Posterior cingulate gyrus (tissue), 11 donors: ENCODE measurements around the gene SAMD14.

ENCODE experiments used
- DNase-seq, 10 donors: peaks; one replicate each; pipeline versions ENCODE4 v3.0.0 to v3.0.0-alpha.2; 2020 to 2021; ENCODE audit warnings: mixed read lengths in 3 of 10
- intact Hi-C: fragments of 100-400 bp; cut with DNase I; formaldehyde crosslinking; loops from one replicate; pipeline ENCODE4 v1.15.1; 2023

The SAMD14 gene

GRCh38 chr17:50129728-50130558 lies at the start of gene SAMD14:
Gene SAMD14 (minus strand): TSS chr17:50130160. CDS start chr17:50124959, 5,201 bp downstream.
- DNase-seq, result peak in 3 of 10 donors; percentile 88 to 93 (median 90)
- intact Hi-C loops, result loop anchor here (10.0 kb wide), 1 partner anchor 165 kb away; no protein-coding TSS in a partner anchor

DNA sequence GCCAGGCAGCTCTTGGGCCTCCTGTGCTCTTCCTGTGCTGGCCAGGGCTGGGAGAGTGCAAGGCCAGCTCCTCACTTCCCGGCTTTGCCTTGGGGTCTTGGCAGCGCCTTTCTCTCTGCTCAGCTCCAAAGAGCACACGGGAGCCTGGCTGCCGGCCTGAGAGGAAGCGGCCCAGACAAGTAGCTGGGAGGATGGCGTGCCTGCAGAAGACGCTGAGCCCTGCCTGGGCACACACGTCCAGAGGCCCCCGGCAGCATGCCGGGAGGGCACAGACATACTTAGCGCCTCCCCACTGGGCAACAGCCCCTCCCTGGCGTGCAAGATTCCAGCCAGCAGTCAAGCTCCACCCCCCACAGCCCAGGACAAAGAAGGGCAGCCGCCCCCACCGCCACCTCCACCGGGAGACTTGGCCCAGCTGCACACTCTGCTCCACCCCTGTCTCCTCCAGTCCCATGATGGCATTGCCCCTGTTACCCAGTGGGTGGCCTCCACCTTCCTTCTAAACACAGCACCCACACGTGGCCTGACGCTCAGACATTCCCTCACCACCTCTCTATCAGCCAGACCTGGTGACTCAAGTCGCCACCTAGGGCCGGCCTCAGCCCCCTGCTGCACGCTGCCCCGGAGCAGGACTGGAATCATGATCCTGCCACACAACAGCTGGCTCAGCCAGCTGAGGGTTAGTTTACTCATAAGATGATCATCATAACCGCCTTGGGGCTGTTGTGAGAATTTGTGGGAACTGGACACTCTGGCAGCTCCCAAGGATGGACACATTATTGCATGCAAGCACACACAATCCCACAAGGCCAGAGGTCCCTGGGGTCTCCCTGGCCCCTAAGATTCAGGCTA lies 48.2 kb upstream of the SAMD14 start:
- peak in 5 of 10 donors; percentile 20 to 85 (median 73) for DNase-seq
- intact Hi-C loops, result no loop called here

- intact Hi-C loops, result no loop called here
- DNase-seq, result peak in 3 of 10 donors; percentile 3 to 20 (median 11)
Measured at GRCh38 chr17:50177476-50177875, 47.5 kb upstream of the SAMD14 start.

GRCh38 chr17:50176559-50177357 lies 46.8 kb upstream of the SAMD14 start:
- DNase-seq, result peak in 3 of 10 donors; percentile 47 to 76 (median 60)
- intact Hi-C loops, result no loop called here

- intact Hi-C loops, result no loop called here
- peak in 3 of 10 donors; percentile 54 to 77 (median 72) for DNase-seq
Measured at GRCh38 chr17:50175035-50175807, 45.3 kb upstream of the SAMD14 start.

GRCh38 chr17:50174444-50174843 lies 44.5 kb upstream of the SAMD14 start:
- DNase-seq, result peak in 3 of 10 donors; percentile 47 to 77 (median 73)
- intact Hi-C loops, result no loop called here

DNA sequence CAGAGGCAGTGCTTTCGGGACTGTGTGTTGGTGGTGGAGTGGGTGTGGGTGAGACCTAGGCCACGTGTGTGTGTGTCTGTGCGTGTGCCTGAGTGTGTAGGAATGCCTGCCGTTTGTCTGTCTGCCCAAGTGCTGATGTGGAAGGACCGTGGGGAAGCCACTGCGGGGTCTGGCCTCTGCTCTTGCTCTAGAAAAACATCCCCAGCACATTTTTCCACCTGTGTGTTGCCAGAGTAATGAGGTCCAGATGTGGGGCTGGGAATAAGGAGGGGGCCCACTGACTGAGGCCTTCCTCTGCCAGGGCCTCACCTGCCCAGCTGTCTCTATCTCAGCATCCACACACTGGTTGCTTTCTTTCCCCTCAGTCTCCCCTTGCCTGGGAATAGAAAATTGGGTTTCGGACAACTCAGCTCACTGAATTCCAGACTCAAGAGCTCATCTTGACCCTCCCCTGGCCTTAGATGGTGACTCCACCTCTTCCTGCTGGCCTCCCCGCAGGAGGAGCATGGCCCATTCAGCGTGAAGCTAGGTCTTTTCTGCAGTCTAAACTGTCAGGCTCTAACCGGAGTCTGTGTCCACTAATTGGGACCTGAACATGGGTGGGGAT lies 43.5 kb upstream of the SAMD14 start:
- DNase-seq, result peak in 1 of 10 donors; percentile 52
- intact Hi-C loops, result no loop called here

DNA sequence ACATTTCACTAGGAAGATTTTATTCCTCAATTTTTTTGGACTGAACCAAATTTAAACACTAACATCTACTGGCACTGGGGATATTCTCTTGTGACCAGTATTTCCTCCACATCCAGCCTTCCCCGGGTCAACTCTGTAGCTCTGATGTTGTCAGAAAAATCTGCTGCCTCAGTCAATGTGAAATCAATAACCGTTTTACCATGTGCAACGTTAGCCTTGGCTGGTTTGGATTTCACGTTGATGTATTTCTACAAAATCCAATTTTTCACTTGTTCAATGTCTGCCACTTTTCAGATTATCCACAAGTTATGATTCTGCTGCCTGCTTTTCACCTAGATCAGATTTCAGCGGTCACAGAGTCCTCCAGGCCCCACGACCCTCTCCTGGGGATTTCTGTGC lies 43.0 kb upstream of the SAMD14 start:
- intact Hi-C loops, result no loop called here
- no peak for DNase-seq

DNA sequence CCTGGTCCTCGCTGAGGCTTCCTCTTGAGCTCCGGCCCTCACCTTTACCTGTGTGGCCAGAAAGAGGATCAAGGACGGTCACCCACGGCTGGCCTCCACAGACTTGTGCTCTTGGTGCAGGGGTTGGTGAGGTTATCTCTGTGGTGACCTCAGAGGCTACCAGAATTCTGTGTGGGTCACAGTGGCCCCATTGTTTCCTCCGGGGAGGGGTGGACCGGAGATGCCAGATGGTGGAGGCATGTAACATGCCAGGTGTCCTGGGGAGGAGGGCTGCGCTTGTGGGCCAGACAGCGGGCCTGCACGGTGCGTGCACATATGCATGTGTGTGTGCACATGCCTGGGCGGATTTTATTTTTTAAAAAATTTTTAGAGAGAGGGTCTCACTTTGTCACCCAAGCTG lies 42.2 kb upstream of the SAMD14 start:
- peak in 1 of 10 donors; percentile 54 for DNase-seq
- intact Hi-C loops, result no loop called here

- intact Hi-C loops, result no loop called here
- DNase-seq, result peak in 1 of 10 donors; percentile 54
Measured at GRCh38 chr17:50171371-50172071, 41.6 kb upstream of the SAMD14 start.

GRCh38 chr17:50170662-50171370 lies 40.9 kb upstream of the SAMD14 start:
- intact Hi-C loops, result no loop called here
- DNase-seq, result peak in 1 of 10 donors; percentile 32

DNA sequence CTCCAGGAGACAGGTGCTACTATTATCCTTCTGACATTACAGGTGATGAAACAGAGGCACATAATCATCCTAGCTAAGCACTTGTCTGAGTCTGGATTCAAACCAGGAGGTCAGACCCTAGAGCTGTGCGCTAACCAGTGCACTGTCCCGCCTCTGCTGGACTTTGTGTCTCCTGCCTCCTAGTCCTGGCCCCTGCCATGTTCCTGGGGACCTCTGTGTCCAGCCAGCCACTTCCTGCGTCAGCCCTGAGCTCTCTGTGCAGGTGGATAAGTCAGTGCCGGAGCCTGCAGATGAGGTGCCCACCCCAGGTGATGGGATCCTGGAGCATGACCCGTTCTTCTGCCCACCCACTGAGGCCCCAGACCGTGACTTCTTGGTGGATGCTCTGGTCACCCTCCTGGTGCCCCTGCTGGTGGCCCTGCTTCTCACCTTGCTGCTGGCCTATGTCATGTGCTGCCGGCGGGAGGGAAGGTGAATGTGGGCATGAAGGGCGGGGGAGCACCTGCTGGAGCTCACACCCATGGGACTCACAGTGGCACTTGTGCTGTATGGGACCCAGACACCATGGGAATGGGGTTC lies 40.0 kb upstream of the SAMD14 start:
- DNase-seq, result peak in 1 of 10 donors; percentile 70

DNA sequence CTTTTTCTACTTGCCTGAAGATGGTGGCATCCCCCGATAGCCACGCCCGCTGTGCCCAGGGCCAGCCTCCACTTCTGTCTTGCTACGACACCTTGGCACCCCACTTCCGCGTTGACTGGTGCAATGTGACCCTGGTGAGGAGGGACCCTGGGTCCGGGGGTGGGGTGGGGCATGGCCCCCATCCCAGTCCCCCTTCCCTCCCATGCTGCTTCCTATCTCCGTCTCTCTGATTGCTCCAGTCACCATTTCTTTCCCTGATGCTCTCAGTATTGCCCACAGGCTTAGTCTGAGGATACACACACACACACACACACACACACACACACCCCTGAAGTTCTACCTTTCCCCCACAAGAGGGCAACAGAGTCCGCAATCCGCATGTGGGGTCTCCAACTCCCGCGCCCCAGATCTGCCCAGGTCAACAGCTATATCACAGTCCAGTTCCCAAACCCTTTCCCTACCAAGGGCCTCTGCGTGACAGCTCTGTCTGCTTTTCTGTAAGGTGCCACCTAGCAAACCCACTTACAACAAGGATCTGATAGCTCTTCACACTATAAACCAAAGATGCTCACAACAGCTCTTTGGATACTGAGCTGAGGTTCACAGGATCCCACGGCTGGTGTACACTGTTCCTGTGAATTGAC lies 39.3 kb upstream of the SAMD14 start:
- peak in 2 of 10 donors; percentile 54 to 59 for DNase-seq
- intact Hi-C loops, result loop anchor here (2.0 kb wide), 1 partner anchor 30 kb away; no protein-coding TSS in a partner anchor

More for the DNA sequence above, 40.0 kb upstream of the SAMD14 start:
- intact Hi-C loops, result loop anchor here (2.0 kb wide), 1 partner anchor 29 kb away; no protein-coding TSS in a partner anchor

GRCh38 chr17:50168319-50168718 lies 38.4 kb upstream of the SAMD14 start:
- intact Hi-C loops, result loop anchor here (2.0 kb wide), 1 partner anchor 30 kb away; no protein-coding TSS in a partner anchor
- peak in 1 of 10 donors; percentile 59 for DNase-seq

DNA sequence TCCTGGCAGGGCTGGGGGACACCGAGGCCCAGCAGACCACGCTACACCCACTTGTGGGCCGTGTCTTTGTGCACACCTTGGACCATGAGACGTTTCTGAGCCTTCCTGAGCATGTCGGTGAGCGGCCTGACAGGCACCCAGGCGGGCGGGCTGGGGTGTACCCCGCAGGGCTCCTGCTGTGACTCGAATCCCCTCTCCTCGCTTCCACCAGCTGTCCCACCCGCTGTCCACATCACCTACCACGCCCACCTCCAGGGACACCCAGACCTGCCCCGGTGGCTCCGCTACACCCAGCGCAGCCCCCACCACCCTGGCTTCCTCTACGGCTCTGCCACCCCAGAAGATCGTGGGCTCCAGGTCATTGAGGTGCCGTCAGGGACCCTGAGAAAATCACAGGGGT lies 37.4 kb upstream of the SAMD14 start:
- intact Hi-C loops, result no loop called here
- DNase-seq, result peak in 1 of 10 donors; percentile 66

DNA sequence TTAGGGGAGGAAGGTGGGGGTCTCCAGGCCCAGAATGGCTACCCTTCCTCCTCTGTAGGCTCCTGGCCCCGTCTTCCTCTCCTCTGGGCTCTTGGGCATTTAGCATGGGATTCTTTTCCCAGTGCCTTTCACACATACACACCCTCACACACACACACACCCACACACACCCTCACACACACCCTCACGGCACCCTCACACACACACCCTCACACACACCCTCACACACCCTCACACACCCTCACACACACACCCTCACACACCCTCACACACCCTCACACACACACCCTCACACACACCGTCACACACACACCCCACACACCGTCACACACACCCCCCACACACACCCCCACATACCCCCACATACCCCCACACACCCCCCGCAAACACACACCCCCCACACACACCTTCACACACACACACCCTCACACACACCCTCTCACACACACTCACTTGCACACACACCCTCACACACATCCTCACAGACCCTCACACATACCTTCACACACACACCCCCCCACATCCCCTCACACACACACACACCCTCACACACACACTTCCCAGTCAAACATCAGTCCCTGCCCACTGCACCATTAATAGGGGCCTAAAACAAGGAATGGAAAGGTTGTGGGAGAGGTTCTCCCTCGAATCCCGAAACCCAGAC lies 36.7 kb upstream of the SAMD14 start:
- intact Hi-C loops, result no loop called here
- peak in 1 of 10 donors; percentile 9 for DNase-seq
